Astrocyte (in vitro differentiated cells and primary cell): Measurements from ENCODE around the gene GLB1L2. TPM values are rescaled to one million over a fixed set of nuclear protein-coding genes. Genes with fewer than 3 reads are reported as not detected.
"Not testable (repeated sequence)": the region's sequence is repeated elsewhere in the genome, so short reads cannot be mapped to it uniquely, and the experiment has no call there.

Experiments
- DNase-seq: peaks from one replicate; pipeline ENCODE4 v3.0.0-alpha.2; 2010; ENCODE audit warnings: low read depth
- FAIRE-seq: peaks from 2 replicates; lab custom pipeline; 2011; peaks lifted over from hg19 to GRCh38; lab: Jason Lieb, UNC
- H2AFZ ChIP-seq: 2 replicates; pipeline ENCODE4 v1.6.0; 2012; ENCODE audit warnings: low read depth, low read length, inconsistent platforms
- H3K27ac ChIP-seq: 2 replicates; pipeline ENCODE4 v1.5.1; 2011; ENCODE audit warnings: low read depth, low read length, inconsistent platforms
- H3K27me3 ChIP-seq: 2 replicates; pipeline ENCODE4 v1.6.0; 2011; ENCODE audit warnings: low read length, inconsistent platforms; ENCODE audit not compliant: insufficient read depth
- H3K36me3 ChIP-seq: 2 replicates; pipeline ENCODE4 v1.5.1; 2011; ENCODE audit warnings: low read length, inconsistent platforms; ENCODE audit not compliant: insufficient read depth
- H3K4me1 ChIP-seq: 2 replicates; pipeline ENCODE4 v1.5.1; 2011; ENCODE audit warnings: low read length, inconsistent platforms; ENCODE audit not compliant: insufficient read depth
- H3K4me2 ChIP-seq: 2 replicates; pipeline ENCODE4 v1.6.0; 2012; ENCODE audit warnings: low read length, inconsistent platforms
- H3K4me3 ChIP-seq: 2 replicates; pipeline ENCODE4 v1.5.1; 2011; ENCODE audit warnings: low read depth, mild to moderate bottlenecking, low read length, inconsistent platforms; ENCODE audit not compliant: insufficient read depth
- H3K79me2 ChIP-seq: 2 replicates; pipeline ENCODE4 v1.6.0; 2012; ENCODE audit warnings: mild to moderate bottlenecking, low read length, inconsistent platforms; ENCODE audit not compliant: insufficient read depth
- H3K9ac ChIP-seq: 2 replicates; pipeline ENCODE4 v1.6.0; 2012; ENCODE audit warnings: mild to moderate bottlenecking, low read length, inconsistent platforms
- H3K9me3 ChIP-seq: 2 replicates; pipeline ENCODE4 v1.5.1; 2012; ENCODE audit warnings: low read depth, mild to moderate bottlenecking, low read length, inconsistent platforms; ENCODE audit not compliant: insufficient read depth
- H4K20me1 ChIP-seq: 2 replicates; pipeline ENCODE4 v1.6.0; 2012; ENCODE audit warnings: low read length, inconsistent platforms; ENCODE audit not compliant: insufficient read depth
- H3K27ac Mint-ChIP-seq: one replicate; pipeline ENCODE4 v1.8.0; 2021; ENCODE audit warnings: mild to moderate bottlenecking, mixed read lengths; ENCODE audit not compliant: unreplicated experiment
- H3K27me3 Mint-ChIP-seq: one replicate; pipeline ENCODE4 v1.8.0; 2021; ENCODE audit warnings: low read depth, mixed read lengths; ENCODE audit not compliant: unreplicated experiment
- H3K36me3 Mint-ChIP-seq: one replicate; pipeline ENCODE4 v1.8.0; 2021; ENCODE audit warnings: low read depth, mixed read lengths; ENCODE audit not compliant: unreplicated experiment
- H3K4me1 Mint-ChIP-seq: one replicate; pipeline ENCODE4 v1.8.0; 2021; ENCODE audit warnings: low read depth, mixed read lengths; ENCODE audit not compliant: unreplicated experiment
- H3K4me3 Mint-ChIP-seq: one replicate; pipeline ENCODE4 v1.8.0; 2021; ENCODE audit warnings: mild to moderate bottlenecking, moderate library complexity, mixed read lengths; ENCODE audit not compliant: unreplicated experiment
- H3K9me3 Mint-ChIP-seq: one replicate; pipeline ENCODE4 v1.8.0; 2021; ENCODE audit warnings: mild to moderate bottlenecking, mixed read lengths; ENCODE audit not compliant: unreplicated experiment
- EZH2 ChIP-seq: IDR thresholded peaks from 2 replicates; pipeline ENCODE4 v1.6.1; 2012; ENCODE audit warnings: mild to moderate bottlenecking, low read length, inconsistent platforms; ENCODE audit not compliant: insufficient read depth
- total RNA-seq: library from RNA; stranded (reverse); gene quantifications from 2 replicates; pipeline ENCODE4 v1.2.1, GENCODE V29; 2021
- TF ChIP-seq, protein P1 (sequence below): IDR thresholded peaks from 2 replicates; pipeline ENCODE4 v1.5.1; 2011; ENCODE audit warnings: low read depth, mild to moderate bottlenecking, inconsistent platforms, low read length, moderate library complexity; ENCODE audit not compliant: insufficient read depth

The GLB1L2 gene
- total RNA-seq, 1 donor from 2014 or later: 2.8 TPM

DNA sequence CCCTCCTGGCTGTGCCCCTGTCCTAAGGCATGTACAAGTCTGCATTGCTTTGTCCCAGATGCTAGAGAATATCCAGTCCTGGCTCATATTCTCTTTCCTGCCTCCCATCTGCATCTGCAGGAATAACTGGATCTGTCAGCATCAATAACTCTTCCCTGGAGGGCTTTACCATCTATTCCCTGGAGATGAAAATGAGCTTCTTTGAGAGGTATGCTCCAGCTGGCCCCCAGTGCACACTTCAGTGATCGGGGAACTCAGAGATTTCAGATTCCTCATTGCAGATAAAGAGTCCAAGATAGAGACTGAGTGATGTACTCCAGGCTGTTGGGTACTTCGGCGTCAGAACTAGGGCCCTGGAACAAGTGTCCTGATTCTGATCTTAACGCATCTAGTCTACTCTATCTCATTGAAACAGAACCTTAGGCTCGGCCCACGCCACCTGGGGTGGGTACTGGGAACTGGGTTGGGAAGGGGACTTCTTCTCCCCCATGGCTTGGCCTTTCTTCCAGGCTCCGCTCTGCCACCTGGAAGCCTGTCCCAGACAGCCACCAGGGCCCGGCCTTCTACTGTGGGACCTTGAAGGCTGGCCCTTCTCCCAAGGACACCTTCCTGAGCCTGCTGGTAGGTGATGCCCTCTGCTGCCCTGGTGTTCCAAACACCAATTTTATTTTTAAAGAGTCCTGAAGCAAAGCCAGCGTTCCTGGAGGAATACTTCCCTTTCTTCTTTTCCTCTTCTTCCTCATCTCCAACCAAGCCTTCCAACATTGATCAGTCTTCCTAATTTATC, 17.8 kb upstream of the GLB1L2 start:
- H3K9me3 Mint-ChIP-seq: peaks cover 9% of the 10 kb centered on the region
- no peaks in the 10 kb centered on the region for H3K36me3 ChIP-seq
- H3K4me3 Mint-ChIP-seq: no peak overlapping the region
- no peak for TF ChIP-seq EZH2
- TF ChIP-seq, protein P1, sequence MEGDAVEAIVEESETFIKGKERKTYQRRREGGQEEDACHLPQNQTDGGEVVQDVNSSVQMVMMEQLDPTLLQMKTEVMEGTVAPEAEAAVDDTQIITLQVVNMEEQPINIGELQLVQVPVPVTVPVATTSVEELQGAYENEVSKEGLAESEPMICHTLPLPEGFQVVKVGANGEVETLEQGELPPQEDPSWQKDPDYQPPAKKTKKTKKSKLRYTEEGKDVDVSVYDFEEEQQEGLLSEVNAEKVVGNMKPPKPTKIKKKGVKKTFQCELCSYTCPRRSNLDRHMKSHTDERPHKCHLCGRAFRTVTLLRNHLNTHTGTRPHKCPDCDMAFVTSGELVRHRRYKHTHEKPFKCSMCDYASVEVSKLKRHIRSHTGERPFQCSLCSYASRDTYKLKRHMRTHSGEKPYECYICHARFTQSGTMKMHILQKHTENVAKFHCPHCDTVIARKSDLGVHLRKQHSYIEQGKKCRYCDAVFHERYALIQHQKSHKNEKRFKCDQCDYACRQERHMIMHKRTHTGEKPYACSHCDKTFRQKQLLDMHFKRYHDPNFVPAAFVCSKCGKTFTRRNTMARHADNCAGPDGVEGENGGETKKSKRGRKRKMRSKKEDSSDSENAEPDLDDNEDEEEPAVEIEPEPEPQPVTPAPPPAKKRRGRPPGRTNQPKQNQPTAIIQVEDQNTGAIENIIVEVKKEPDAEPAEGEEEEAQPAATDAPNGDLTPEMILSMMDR: no peak
- peaks cover 15% of the 10 kb centered on the region for H3K27me3 Mint-ChIP-seq
- FAIRE-seq (no peak), DNase-seq (no peak)
- H3K9me3 ChIP-seq: no peaks in the 10 kb centered on the region
- H2AFZ ChIP-seq: no peak overlapping the region
- H3K9ac ChIP-seq: no peak overlapping the region
- no peak overlapping the region for H3K27ac ChIP-seq
- no peak overlapping the region for H3K4me2 ChIP-seq
- H3K79me2 ChIP-seq: no peaks in the 10 kb centered on the region
- H3K27me3 ChIP-seq: no peaks in the 10 kb centered on the region
- H3K27ac Mint-ChIP-seq: no peak overlapping the region
- no peaks in the 10 kb centered on the region for H3K4me1 Mint-ChIP-seq
- no peaks in the 10 kb centered on the region for H4K20me1 ChIP-seq
- no peak overlapping the region for H3K4me3 ChIP-seq
- peaks cover under 1% of the 10 kb centered on the region for H3K36me3 Mint-ChIP-seq
- no peaks in the 10 kb centered on the region for H3K4me1 ChIP-seq

DNA sequence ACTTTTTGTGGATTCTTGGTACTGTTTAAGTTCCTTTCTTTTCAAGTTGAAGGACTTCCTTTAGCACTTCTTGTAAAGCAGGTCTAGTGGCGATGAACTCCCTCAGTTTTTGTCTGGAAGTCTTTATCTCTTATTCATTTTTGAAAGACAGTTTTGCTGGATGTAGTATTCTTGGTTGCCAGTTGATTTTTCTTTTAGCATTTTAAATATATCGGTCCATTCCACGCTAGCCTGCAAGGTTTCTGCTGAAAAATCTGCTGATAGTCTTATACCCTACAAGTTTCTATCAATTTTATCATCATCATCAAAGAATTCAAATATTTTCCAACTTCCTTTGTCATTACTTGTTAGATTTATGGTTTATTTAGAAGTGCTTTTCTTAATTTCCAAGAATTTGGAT, 14.7 kb upstream of the GLB1L2 start:
- peaks cover 4% of the 10 kb centered on the region for H3K36me3 Mint-ChIP-seq

DNA sequence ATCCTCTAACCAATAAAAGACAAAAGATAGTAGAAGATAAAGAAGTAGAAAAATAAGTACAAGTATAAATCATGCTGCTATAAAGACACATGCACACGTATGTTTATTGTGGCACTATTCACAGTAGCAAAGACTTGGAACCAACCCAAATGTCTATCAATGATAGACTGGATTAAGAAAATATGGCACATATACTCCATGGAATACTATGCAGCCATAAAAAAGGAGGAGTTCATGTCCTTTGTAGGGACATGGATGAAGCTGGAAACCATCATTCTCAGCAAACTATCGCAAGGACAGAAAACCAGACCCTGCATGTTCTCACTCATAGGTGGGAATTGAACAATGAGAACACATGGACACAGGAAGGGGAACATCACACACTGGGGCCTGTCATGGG, 10.4 kb upstream of the GLB1L2 start:
- not testable (repeated sequence) for H3K9me3 ChIP-seq, H3K36me3 ChIP-seq, H2AFZ ChIP-seq, H3K27me3 Mint-ChIP-seq, H3K36me3 Mint-ChIP-seq, H3K4me3 Mint-ChIP-seq, H3K4me1 ChIP-seq, H3K9ac ChIP-seq, FAIRE-seq, H3K4me3 ChIP-seq, H3K79me2 ChIP-seq, H3K27ac Mint-ChIP-seq, H3K27me3 ChIP-seq, H3K4me1 Mint-ChIP-seq, H3K27ac ChIP-seq, H3K4me2 ChIP-seq, H4K20me1 ChIP-seq, DNase-seq
- H3K9me3 Mint-ChIP-seq: peaks cover 22% of the 10 kb centered on the region

More for the DNA sequence above, 14.7 kb upstream of the GLB1L2 start:
- Mint-ChIP-seq H3K27ac (no peak overlapping the region), H3K9me3 (peaks cover 21% of the 10 kb centered on the region), H3K27me3 (peaks cover 7% of the 10 kb centered on the region), H3K4me3 (no peak overlapping the region), H3K4me1 (no peaks in the 10 kb centered on the region)
- Histone ChIP-seq H2AFZ (no peak overlapping the region), H3K27me3 (no peaks in the 10 kb centered on the region), H3K9me3 (peaks cover 3% of the 10 kb centered on the region), H3K27ac (no peak overlapping the region), H3K79me2 (no peaks in the 10 kb centered on the region), H3K36me3 (no peaks in the 10 kb centered on the region), H3K4me2 (no peak overlapping the region), H3K4me1 (no peaks in the 10 kb centered on the region), H4K20me1 (no peaks in the 10 kb centered on the region), H3K4me3 (no peak overlapping the region), H3K9ac (no peak overlapping the region)
- FAIRE-seq (no peak), DNase-seq (no peak)
- no peak for TF ChIP-seq EZH2
- TF ChIP-seq, protein P1: no peak
